H9 (cell line): ENCODE measurements around the gene BCAS4. TPM values are rescaled to one million over a fixed set of nuclear protein-coding genes. Genes with fewer than 3 reads are reported as not detected.

ENCODE experiments used
- DNase-seq: peaks from one replicate; pipeline ENCODE4 v3.0.0-alpha.2; 2017
- H2AFZ ChIP-seq: one replicate; pipeline ENCODE4 v1.6.1; 2013; ENCODE audit warnings: mild to moderate bottlenecking, low read length, control low read depth, moderate library complexity
- H2AK5ac ChIP-seq: 2 replicates; pipeline ENCODE4 v1.6.1; 2013; ENCODE audit warnings: low read length, control low read depth, mixed read lengths; ENCODE audit not compliant: insufficient read length
- H2BK120ac ChIP-seq: one replicate; pipeline ENCODE4 v1.6.1; 2013; ENCODE audit warnings: low read depth, mild to moderate bottlenecking, low read length, control low read depth, inconsistent platforms; ENCODE audit not compliant: poor library complexity, severe bottlenecking
- H2BK12ac ChIP-seq: 2 replicates; pipeline ENCODE4 v1.6.1; 2013; ENCODE audit warnings: low read length, control low read depth, mixed read lengths, low read depth; ENCODE audit not compliant: insufficient read length
- H2BK15ac ChIP-seq: 2 replicates; pipeline ENCODE4 v1.6.1; 2013; ENCODE audit warnings: low read depth, low read length, control low read depth
- H2BK20ac ChIP-seq: one replicate; pipeline ENCODE4 v1.6.1; 2013; ENCODE audit warnings: low read depth, mild to moderate bottlenecking, low read length, control low read depth, inconsistent platforms; ENCODE audit not compliant: poor library complexity, severe bottlenecking
- H2BK5ac ChIP-seq: 2 replicates; pipeline ENCODE4 v1.6.1; 2013; ENCODE audit warnings: low read length, control low read depth, mixed read lengths; ENCODE audit not compliant: insufficient read length
- H3K14ac ChIP-seq: 2 replicates; pipeline ENCODE4 v1.6.1; 2013; ENCODE audit warnings: low read length, control low read depth; ENCODE audit not compliant: insufficient read depth
- H3K18ac ChIP-seq: 2 replicates; pipeline ENCODE4 v1.6.1; 2013; ENCODE audit warnings: low read depth, mild to moderate bottlenecking, mixed read lengths, low read length, control low read depth; ENCODE audit not compliant: insufficient read length
- H3K23ac ChIP-seq: 2 replicates; pipeline ENCODE4 v1.6.1; 2013; ENCODE audit warnings: low read length, control low read depth, mixed read lengths, low read depth; ENCODE audit not compliant: insufficient read length
- H3K23me2 ChIP-seq: 2 replicates; pipeline ENCODE4 v1.6.1; 2013; ENCODE audit warnings: low read depth, mild to moderate bottlenecking, mixed read lengths, low read length, control low read depth; ENCODE audit not compliant: insufficient read length, poor library complexity, severe bottlenecking
- H3K27ac ChIP-seq: 2 replicates; pipeline ENCODE4 v1.5.1; 2013; ENCODE audit warnings: low read length, control low read depth, mixed read lengths, low read depth; ENCODE audit not compliant: insufficient read length
- H3K27me3 ChIP-seq: 2 replicates; pipeline ENCODE4 v1.6.1; 2013; ENCODE audit warnings: low read length, control low read depth, inconsistent platforms; ENCODE audit not compliant: insufficient read depth
- H3K4ac ChIP-seq: 2 replicates; pipeline ENCODE4 v1.6.1; 2013; ENCODE audit warnings: low read depth, mild to moderate bottlenecking, control low read depth, inconsistent platforms, low read length, moderate library complexity
- H3K4me1 ChIP-seq: 2 replicates; pipeline ENCODE4 v1.6.1; 2013; ENCODE audit warnings: low read length, control low read depth, inconsistent platforms; ENCODE audit not compliant: insufficient read depth
- H3K4me2 ChIP-seq: 2 replicates; pipeline ENCODE4 v1.6.1; 2013; ENCODE audit warnings: low read length, control low read depth, mixed read lengths; ENCODE audit not compliant: insufficient read length, insufficient read depth
- H3K56ac ChIP-seq: 2 replicates; pipeline ENCODE4 v1.6.1; 2013; ENCODE audit warnings: low read depth, mild to moderate bottlenecking, mixed read lengths, low read length, control low read depth; ENCODE audit not compliant: insufficient read length
- H3K79me1 ChIP-seq: 2 replicates; pipeline ENCODE4 v1.6.1; 2013; ENCODE audit warnings: low read depth, mild to moderate bottlenecking, moderate library complexity, low read length, control low read depth, inconsistent platforms; ENCODE audit not compliant: insufficient read depth, poor library complexity, severe bottlenecking
- H3K79me2 ChIP-seq: 2 replicates; pipeline ENCODE4 v1.6.1; 2013; ENCODE audit warnings: low read length, control low read depth, inconsistent platforms; ENCODE audit not compliant: insufficient read depth
- H3K9ac ChIP-seq: 2 replicates; pipeline ENCODE4 v1.6.1; 2013; ENCODE audit warnings: low read length, control low read depth, mixed read lengths; ENCODE audit not compliant: insufficient read length; ENCODE audit errors: extremely low read depth
- H3K9me3 ChIP-seq: one replicate; pipeline ENCODE4 v1.6.1; 2013; ENCODE audit warnings: low read depth, low read length, inconsistent platforms; ENCODE audit not compliant: control insufficient read depth
- H3T11ph ChIP-seq: one replicate; pipeline ENCODE4 v1.6.1; 2013; ENCODE audit warnings: mild to moderate bottlenecking, low read length, control low read depth, inconsistent platforms
- H4K20me1 ChIP-seq: one replicate; pipeline ENCODE4 v1.6.1; 2013; ENCODE audit not compliant: control insufficient read depth, insufficient read length, insufficient read depth
- H4K5ac ChIP-seq: 2 replicates; pipeline ENCODE4 v1.6.1; 2013; ENCODE audit warnings: low read depth, mild to moderate bottlenecking, mixed read lengths, low read length, control low read depth; ENCODE audit not compliant: insufficient read length
- H4K8ac ChIP-seq: replicated peaks from 2 replicates; pipeline ENCODE4 v1.6.1; 2013; ENCODE audit warnings: low read length, control low read depth, mixed read lengths, low read depth; ENCODE audit not compliant: insufficient read length
- H4K91ac ChIP-seq: 2 replicates; pipeline ENCODE4 v1.6.1; 2013; ENCODE audit warnings: low read depth, mild to moderate bottlenecking, moderate library complexity, mixed read lengths, low read length, control low read depth; ENCODE audit not compliant: insufficient read length
- H3K27ac Mint-ChIP-seq, 3 experiments: 2 replicates in 2 of 3; 3 replicates in 1 of 3; pipeline ENCODE4 v1.8.0; 2020 to 2021; ENCODE audit warnings: mixed read lengths in 3 of 3, mild to moderate bottlenecking in 1 of 3, moderate library complexity in 1 of 3
- H3K27me3 Mint-ChIP-seq: 2 replicates; pipeline ENCODE4 v1.8.0; 2021; ENCODE audit warnings: low read depth, mild to moderate bottlenecking, moderate library complexity, mixed read lengths
- H3K36me3 Mint-ChIP-seq, 3 experiments: 2 replicates in 2 of 3; 3 replicates in 1 of 3; pipeline ENCODE4 v1.8.0; 2020 to 2021; ENCODE audit warnings: low read depth in 3 of 3, mixed read lengths in 3 of 3; ENCODE audit not compliant: insufficient read depth in 1 of 3
- H3K4me1 Mint-ChIP-seq, 2 experiments: 2 replicates each; pipeline ENCODE4 v1.8.0; 2020; ENCODE audit warnings: mixed read lengths in 2 of 2
- H3K4me3 Mint-ChIP-seq, 2 experiments: 2 replicates in 1 of 2; 3 replicates in 1 of 2; pipeline ENCODE4 v1.8.0; 2020 to 2021; ENCODE audit warnings: mild to moderate bottlenecking in 2 of 2, mixed read lengths in 2 of 2, moderate library complexity in 1 of 2
- H3K9me3 Mint-ChIP-seq, 2 experiments: 2 replicates in 1 of 2; 3 replicates in 1 of 2; pipeline ENCODE4 v1.8.0; 2020; ENCODE audit warnings: mild to moderate bottlenecking in 2 of 2, mixed read lengths in 2 of 2, moderate library complexity in 1 of 2
- CTCF ChIP-seq: fragments of 200-600 bp; sonication (generic); conservative IDR thresholded peaks from 3 replicates; pipeline ENCODE4 v1.8.0; 2021; ENCODE audit warnings: antibody characterized with exemption, mild to moderate bottlenecking
- WGBS: extraction: QIAGEN DNeasy Blood & Tissue Kit; methylation state at CpG from one replicate; pipeline ENCODE4 v1.1.7; 2013; ENCODE audit warnings: missing lambda C conversion rate, low lambda C conversion rate, mixed read lengths; ENCODE audit not compliant: insufficient read length; ENCODE audit errors: extremely low coverage; 5-methylcytosine and 5-hydroxymethylcytosine counted together
- total RNA-seq: library from RNA; stranded (reverse); gene quantifications from 2 replicates; pipeline ENCODE4 v1.2.1, GENCODE V29; 2021

BCAS4 gene
- total RNA-seq, 1 experiment from 2014 or later, result 16.9 TPM

GRCh38 chr20:50844430-50845100 lies 49.7 kb downstream of the BCAS4 start:
- Histone ChIP-seq H4K20me1 (no peaks in the 10 kb centered on the region), H2BK15ac (no peak overlapping the region), H3K18ac (no peak overlapping the region), H4K8ac (no peak overlapping the region), H3K79me1 (no peaks in the 10 kb centered on the region), H3K56ac (no peak overlapping the region), H4K91ac (no peak overlapping the region), H3K23ac (no peak overlapping the region), H3K9me3 (no peaks in the 10 kb centered on the region), H3K4ac (no peak overlapping the region), H2BK120ac (no peak overlapping the region), H3K23me2 (peaks cover 3% of the 10 kb centered on the region), H3K9ac (no peak overlapping the region), H3K27ac (no peak overlapping the region), H3K14ac (no peak overlapping the region; the same call in 1 of the 2 replicates), H2AFZ (no peak overlapping the region), H3T11ph (no peak overlapping the region), H4K5ac (no peak overlapping the region), H3K27me3 (no peaks in the 10 kb centered on the region), H2BK20ac (no peak overlapping the region), H2BK5ac (no peak overlapping the region), H3K4me2 (no peak overlapping the region), H3K79me2 (no peaks in the 10 kb centered on the region), H3K4me1 (no peaks in the 10 kb centered on the region), H2BK12ac (no peak overlapping the region), H2AK5ac (no peak overlapping the region)
- Mint-ChIP-seq H3K9me3 (no peaks in the 10 kb centered on the region), H3K27me3 (no peaks in the 10 kb centered on the region), H3K4me1 (peaks cover 9 to 14% of the 10 kb centered on the region in 2 experiments; a peak in 3 of 4 replicates), H3K27ac (peak overlapping the region in 1 of 3 experiments; percentile 44; a peak in 2 of 7 replicates), H3K36me3 (peaks cover 0 to 4% (median 0%) of the 10 kb centered on the region in 3 experiments; a peak in 2 of 7 replicates), H3K4me3 (no peak overlapping the region)
- WGBS, result no CpG with 5 or more reads among the region's 9 CpGs
- no peak for DNase-seq
- no peak for TF ChIP-seq CTCF
